ENCODE results near the gene IQCK. TPM values are rescaled to one million over a fixed set of nuclear protein-coding genes. Genes with fewer than 3 reads are reported as not detected.
A peak's percentile ranks its signal among the peaks of the same experiment; 100 is the strongest.

The IQCK gene
- total and polyA plus RNA-seq, 8 donors = 3.5 to 100.0 (median 13.6) TPM

- no peak for DNase-seq
- WGBS, 5 donors = 94 to 98% (median 94%) methylated on average over 5 to 8 of the region's 8 CpGs
- Histone ChIP-seq H3K27me3 (no peaks in the 10 kb centered on the region), H3K4me3 (no peak overlapping the region), H3K9me3 (no peaks in the 10 kb centered on the region), H3K36me3 (peaks cover 23 to 100% (median 88%) of the 10 kb centered on the region in 4 donors), H3K27ac (peak overlapping the region; percentile 6 to 81 (median 69)), H3K4me1 (peaks cover 9 to 21% (median 14%) of the 10 kb centered on the region in 4 donors)
- TF ChIP-seq POLR2AphosphoS5 (IDR thresholded peaks at IDR 0.05) (no peak), EP300 (IDR thresholded peaks at IDR 0.05) (no peak), CTCF (IDR thresholded peaks at IDR 0.05) (no peak)
- intact Hi-C loops (cut with DNase I; ENCODE audit: low total_unique reads) = no loop called here
Measured at GRCh38 chr16:19705146-19705501, 12.9 kb upstream of the IQCK start.

DNA sequence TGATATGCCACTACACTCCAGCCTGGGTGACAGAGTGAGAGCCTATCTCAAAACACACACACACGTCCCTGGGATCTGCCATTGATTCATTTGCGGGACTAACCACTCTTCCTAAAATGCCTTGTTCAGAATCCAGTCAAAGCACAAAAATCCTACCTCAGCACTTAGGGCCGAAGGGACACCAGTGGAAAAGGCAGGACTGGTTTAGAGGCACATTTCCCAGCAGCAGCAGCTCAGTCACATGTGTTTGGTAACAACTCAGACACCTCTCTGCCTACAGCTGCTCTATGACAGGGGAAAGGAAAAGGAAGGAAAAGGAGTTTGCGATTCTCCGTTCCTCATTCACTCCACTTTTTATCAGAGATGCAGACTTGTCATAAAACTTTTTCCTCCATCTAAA lies 12.2 kb upstream of the IQCK start:
- no peak for DNase-seq
- no peak overlapping the region for H3K4me3 ChIP-seq
- H3K27me3 ChIP-seq = no peaks in the 10 kb centered on the region
- peak overlapping the region in 3 of 5 donors; percentile 69 to 81 (median 73) for H3K27ac ChIP-seq
- TF ChIP-seq CTCF (IDR thresholded peaks at IDR 0.05) (no peak), POLR2AphosphoS5 (IDR thresholded peaks at IDR 0.05) (no peak)
- intact Hi-C loops (cut with DNase I; ENCODE audit: low total_unique reads) = no loop called here
- WGBS, 5 donors = 78 to 87% (median 84%) methylated on average over 5 of the region's 5 CpGs
- no peaks in the 10 kb centered on the region for H3K9me3 ChIP-seq
- peaks cover 1 to 16% (median 8%) of the 10 kb centered on the region in 4 donors for H3K4me1 ChIP-seq
- H3K36me3 ChIP-seq = peaks cover 23 to 97% (median 91%) of the 10 kb centered on the region in 4 donors

DNA sequence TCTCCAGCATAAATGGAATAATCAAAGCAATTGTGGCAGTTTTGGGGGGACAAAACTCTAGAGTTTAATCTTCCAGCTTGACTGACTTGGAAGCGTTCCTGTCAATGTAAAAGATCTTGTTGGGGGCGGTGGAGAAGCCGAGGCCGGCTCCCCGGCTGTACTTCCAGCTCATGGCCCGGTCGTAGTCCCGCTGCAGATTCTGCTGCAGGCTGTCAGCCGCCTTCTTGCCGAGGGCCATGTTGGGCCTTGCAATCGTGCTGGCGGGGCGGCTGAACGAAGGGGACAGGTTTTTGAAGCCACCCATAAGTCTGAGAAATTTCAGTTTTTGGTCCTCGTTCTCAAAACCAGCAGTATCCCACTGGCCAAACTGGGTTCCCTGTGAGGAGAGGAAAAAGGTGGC lies 11.2 kb upstream of the IQCK start:
- Histone ChIP-seq H3K36me3 (peaks cover 23 to 91% (median 83%) of the 10 kb centered on the region in 4 donors), H3K4me1 (peaks cover 4 to 24% (median 8%) of the 10 kb centered on the region in 4 donors), H3K4me3 (no peak overlapping the region), H3K27me3 (no peaks in the 10 kb centered on the region), H3K27ac (no peak overlapping the region), H3K9me3 (no peaks in the 10 kb centered on the region)
- intact Hi-C loops (cut with DNase I; ENCODE audit: low total_unique reads) = no loop called here
- 91 to 97% (median 94%) methylated on average over 11 to 15 of the region's 15 CpGs for WGBS, 5 donors
- TF ChIP-seq POLR2A (IDR thresholded peaks at IDR 0.05) (no peak), POLR2AphosphoS5 (IDR thresholded peaks at IDR 0.05) (no peak), CTCF (IDR thresholded peaks at IDR 0.05) (no peak), EP300 (IDR thresholded peaks at IDR 0.05) (no peak)
- DNase-seq = no peak

- Histone ChIP-seq H3K9me3 (no peaks in the 10 kb centered on the region), H3K36me3 (peaks cover 23 to 89% (median 82%) of the 10 kb centered on the region in 4 donors), H3K27ac (peak overlapping the region in 1 of 5 donors; percentile 42), H3K4me1 (peaks cover 4 to 24% (median 8%) of the 10 kb centered on the region in 4 donors), H3K27me3 (no peaks in the 10 kb centered on the region), H3K4me3 (no peak overlapping the region)
- no peak for DNase-seq
- intact Hi-C loops (cut with DNase I; ENCODE audit: low total_unique reads) = no loop called here
- TF ChIP-seq EP300 (IDR thresholded peaks at IDR 0.05) (no peak), POLR2AphosphoS5 (IDR thresholded peaks at IDR 0.05) (no peak), CTCF (IDR thresholded peaks at IDR 0.05) (no peak), POLR2A (IDR thresholded peaks at IDR 0.05) (no peak)
- WGBS, 5 donors = 87 to 95% (median 88%) methylated on average over 20 to 22 of the region's 22 CpGs
Measured at GRCh38 chr16:19707569-19708295, 10.3 kb upstream of the IQCK start.

Measured in stomach (tissue), 9 donors.